Upper lobe of right lung (tissue), 1 donor: ENCODE results near the gene PDE9A. TPM values are rescaled to one million over a fixed set of nuclear protein-coding genes. Genes with fewer than 3 reads are reported as not detected.

Experiments
- ATAC-seq: fragments of 200-7000 bp; cut with Tn5 transposase; one replicate; pipeline ENCODE4 v1.9.1; 2020; ENCODE audit warnings: mild to moderate bottlenecking, moderate library complexity
- DNase-seq: peaks from one replicate; pipeline ENCODE4 v3.0.0-alpha.2; 2020
- H3K27ac ChIP-seq: fragments of 200-600 bp; one replicate; pipeline ENCODE4 v1.8.0; 2022
- H3K27me3 ChIP-seq: fragments of 200-600 bp; one replicate; pipeline ENCODE4 v1.8.0; 2022; ENCODE audit warnings: mild to moderate bottlenecking
- H3K36me3 ChIP-seq: fragments of 200-600 bp; one replicate; pipeline ENCODE4 v1.8.0; 2022
- H3K4me1 ChIP-seq: fragments of 200-600 bp; one replicate; pipeline ENCODE4 v1.8.0; 2022
- H3K4me3 ChIP-seq: fragments of 200-600 bp; one replicate; pipeline ENCODE4 v1.8.0; 2022; ENCODE audit warnings: mild to moderate bottlenecking
- H3K9me3 ChIP-seq: fragments of 200-600 bp; one replicate; pipeline ENCODE4 v1.8.0; 2022
- CTCF ChIP-seq: fragments of 200-600 bp; IDR thresholded peaks from one replicate; pipeline ENCODE4 v1.8.0; 2022; ENCODE audit warnings: antibody characterized with exemption
- intact Hi-C: fragments of 100-400 bp; cut with DNase I; formaldehyde crosslinking; loops from one replicate; pipeline ENCODE4 v1.11.0; 2022
- total RNA-seq: library from RNA; stranded (reverse); fragmentation: NEBNext Ultra II Directional; extraction: Animal tissue kit (Norgen Biotek cat#: 25700); gene quantifications from one replicate; pipeline ENCODE4 v1.2.1, GENCODE V29; 2021
- donor health status: DM: no; HTN: yes; CAD: no; lungs with severe emphysema.

PDE9A gene
- total RNA-seq, 1 donor from 2014 or later = 15.3 TPM

GRCh38 chr21:42670058-42670880, 16.8 kb downstream of the PDE9A start:
- H3K27ac ChIP-seq = no peak overlapping the region
- H3K36me3 ChIP-seq = no peaks in the 10 kb centered on the region
- no peak for TF ChIP-seq CTCF
- H3K27me3 ChIP-seq = no peaks in the 10 kb centered on the region
- DNase-seq = no peak
- peaks cover 10% of the 10 kb centered on the region for H3K4me1 ChIP-seq
- H3K9me3 ChIP-seq = no peaks in the 10 kb centered on the region
- H3K4me3 ChIP-seq = no peak overlapping the region
- intact Hi-C loops = no loop called here
- ATAC-seq = no peak

- no peaks in the 10 kb centered on the region for H3K27me3 ChIP-seq
- H3K4me3 ChIP-seq = no peak overlapping the region
- TF ChIP-seq CTCF = no peak
- H3K9me3 ChIP-seq = no peaks in the 10 kb centered on the region
- H3K27ac ChIP-seq = no peak overlapping the region
- ATAC-seq = no peak
- no peak for DNase-seq
- no peaks in the 10 kb centered on the region for H3K36me3 ChIP-seq
- intact Hi-C loops = no loop called here
- peaks cover 10% of the 10 kb centered on the region for H3K4me1 ChIP-seq
These were observed 17.5 kb downstream of the PDE9A start for GRCh38 chr21:42670884-42671283.

GRCh38 chr21:42671778-42672593, 18.6 kb downstream of the PDE9A start:
- ATAC-seq (no peak), DNase-seq (no peak)
- H3K9me3 ChIP-seq = no peaks in the 10 kb centered on the region
- intact Hi-C loops = no loop called here
- H3K27ac ChIP-seq = no peak overlapping the region
- H3K4me1 ChIP-seq = peaks cover 10% of the 10 kb centered on the region
- TF ChIP-seq CTCF = no peak
- no peak overlapping the region for H3K4me3 ChIP-seq
- no peaks in the 10 kb centered on the region for H3K27me3 ChIP-seq
- H3K36me3 ChIP-seq = no peaks in the 10 kb centered on the region

GRCh38 chr21:42672699-42673458, 19.5 kb downstream of the PDE9A start:
- Histone ChIP-seq H3K27ac (no peak overlapping the region), H3K36me3 (no peaks in the 10 kb centered on the region), H3K9me3 (no peaks in the 10 kb centered on the region), H3K4me3 (no peak overlapping the region), H3K27me3 (no peaks in the 10 kb centered on the region), H3K4me1 (peaks cover 10% of the 10 kb centered on the region)
- intact Hi-C loops = no loop called here
- no peak for TF ChIP-seq CTCF
- ATAC-seq = peak; percentile 81
- DNase-seq = no peak

- H3K4me3 ChIP-seq = no peak overlapping the region
- peaks cover 10% of the 10 kb centered on the region for H3K4me1 ChIP-seq
- no peak for DNase-seq
- no peaks in the 10 kb centered on the region for H3K36me3 ChIP-seq
- no peaks in the 10 kb centered on the region for H3K27me3 ChIP-seq
- TF ChIP-seq CTCF = no peak
- H3K9me3 ChIP-seq = no peaks in the 10 kb centered on the region
- intact Hi-C loops = no loop called here
- no peak overlapping the region for H3K27ac ChIP-seq
- ATAC-seq = no peak
These were observed 20.4 kb downstream of the PDE9A start for GRCh38 chr21:42673633-42674328.
